ENCODE measurements around the gene PARP1.

DNA sequence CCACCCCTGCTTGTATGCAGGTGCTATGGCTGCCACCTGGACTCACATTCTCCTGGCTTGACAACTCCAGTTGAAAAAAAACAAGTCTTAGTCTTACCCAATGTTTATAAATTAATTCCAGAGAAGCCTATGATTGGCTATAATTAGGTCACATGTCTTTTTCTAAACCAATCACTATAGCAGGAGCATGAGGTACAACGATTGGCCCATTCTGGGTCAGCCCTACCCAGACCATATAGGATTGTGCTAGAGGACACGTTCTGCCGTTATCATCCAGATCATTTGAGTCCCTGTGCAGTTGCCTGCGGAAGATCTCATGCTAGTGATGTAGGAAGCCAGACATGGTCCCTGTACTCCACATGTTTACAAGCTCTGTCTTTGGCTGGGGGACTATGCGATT lies 41.9 kb upstream of the PARP1 start:
- TF ChIP-seq POLR2A (IDR thresholded peaks at IDR 0.05): no peak
- TF ChIP-seq, protein P1, sequence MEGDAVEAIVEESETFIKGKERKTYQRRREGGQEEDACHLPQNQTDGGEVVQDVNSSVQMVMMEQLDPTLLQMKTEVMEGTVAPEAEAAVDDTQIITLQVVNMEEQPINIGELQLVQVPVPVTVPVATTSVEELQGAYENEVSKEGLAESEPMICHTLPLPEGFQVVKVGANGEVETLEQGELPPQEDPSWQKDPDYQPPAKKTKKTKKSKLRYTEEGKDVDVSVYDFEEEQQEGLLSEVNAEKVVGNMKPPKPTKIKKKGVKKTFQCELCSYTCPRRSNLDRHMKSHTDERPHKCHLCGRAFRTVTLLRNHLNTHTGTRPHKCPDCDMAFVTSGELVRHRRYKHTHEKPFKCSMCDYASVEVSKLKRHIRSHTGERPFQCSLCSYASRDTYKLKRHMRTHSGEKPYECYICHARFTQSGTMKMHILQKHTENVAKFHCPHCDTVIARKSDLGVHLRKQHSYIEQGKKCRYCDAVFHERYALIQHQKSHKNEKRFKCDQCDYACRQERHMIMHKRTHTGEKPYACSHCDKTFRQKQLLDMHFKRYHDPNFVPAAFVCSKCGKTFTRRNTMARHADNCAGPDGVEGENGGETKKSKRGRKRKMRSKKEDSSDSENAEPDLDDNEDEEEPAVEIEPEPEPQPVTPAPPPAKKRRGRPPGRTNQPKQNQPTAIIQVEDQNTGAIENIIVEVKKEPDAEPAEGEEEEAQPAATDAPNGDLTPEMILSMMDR (IDR thresholded peaks at IDR 0.05): no peak

Data from esophagus squamous epithelium (tissue), 4 donors.